ENCODE data around the gene LTC4S.
"Not testable (repeated sequence)": the region's sequence is repeated elsewhere in the genome, so short reads cannot be mapped to it uniquely, and the experiment has no call there.

LTC4S gene

DNA sequence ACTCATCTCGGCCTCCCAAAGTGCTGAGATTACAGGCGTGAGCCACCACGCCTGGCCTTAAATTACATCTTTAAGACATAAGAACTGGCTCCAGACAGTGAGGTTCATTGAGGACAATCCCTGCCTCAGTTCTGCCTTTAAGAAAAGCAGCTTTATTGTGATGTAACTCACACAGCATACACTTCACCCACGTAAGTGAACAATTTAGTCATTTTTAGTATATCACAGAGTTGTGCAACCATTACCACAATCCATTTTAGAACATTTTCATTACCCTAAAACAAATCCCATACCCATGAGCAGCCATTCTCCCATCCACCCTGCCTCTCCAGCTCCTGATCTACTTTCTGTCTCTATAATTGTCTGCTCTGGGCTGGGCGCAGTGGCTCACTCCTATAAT lies 24.0 kb upstream of the LTC4S start:
- no peak for DNase-seq (ENCODE audit: low spot score)

DNA sequence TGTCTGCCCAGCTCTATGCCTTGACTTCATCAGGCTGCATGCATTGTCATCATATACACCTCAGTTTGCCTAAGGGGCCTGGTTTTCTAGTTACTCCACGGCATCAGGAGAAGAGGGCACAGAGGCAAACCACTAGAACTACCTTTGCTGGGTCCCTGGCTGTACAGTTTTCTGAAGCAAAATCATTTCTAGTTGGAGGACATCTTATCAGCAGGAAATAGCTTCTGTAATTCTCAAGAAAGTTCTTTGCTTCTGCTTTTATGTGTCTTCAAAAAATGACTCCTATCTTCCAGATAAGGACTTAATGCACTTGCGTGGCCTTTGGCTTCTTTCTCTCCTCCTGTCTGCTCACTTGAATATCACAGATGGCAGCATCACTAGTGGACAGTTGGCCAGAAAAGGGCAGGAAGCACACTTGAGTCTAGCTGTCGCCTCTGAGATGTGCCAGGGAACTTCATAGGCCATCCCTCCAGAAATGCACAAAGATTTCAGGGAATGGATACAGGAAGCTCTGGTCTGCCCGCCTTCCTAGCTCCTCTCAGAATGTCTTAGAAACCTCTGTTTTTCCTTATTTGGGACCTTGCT lies 22.4 kb upstream of the LTC4S start:
- no peak for DNase-seq (ENCODE audit: low spot score)

DNA sequence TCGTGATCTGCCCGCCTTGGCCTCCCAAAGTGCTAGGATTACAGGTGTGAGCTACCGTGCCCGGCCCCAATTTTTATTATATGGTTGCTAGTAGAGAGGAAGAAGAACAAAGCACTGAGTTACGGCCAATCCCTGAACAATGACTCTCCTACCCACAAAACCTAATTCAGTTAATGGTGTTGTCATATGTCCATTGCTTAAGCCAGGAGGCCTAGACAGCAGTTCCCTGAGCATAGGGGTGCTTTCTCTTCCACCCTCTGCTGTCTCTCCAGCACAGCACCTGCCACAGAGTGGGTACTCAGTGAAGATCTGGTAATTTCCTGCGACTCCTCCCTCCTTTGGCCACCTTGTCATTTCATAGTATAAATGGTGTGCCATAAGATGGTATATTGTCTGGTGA lies 21.4 kb upstream of the LTC4S start:
- DNase-seq (ENCODE audit: low spot score): no peak

DNA sequence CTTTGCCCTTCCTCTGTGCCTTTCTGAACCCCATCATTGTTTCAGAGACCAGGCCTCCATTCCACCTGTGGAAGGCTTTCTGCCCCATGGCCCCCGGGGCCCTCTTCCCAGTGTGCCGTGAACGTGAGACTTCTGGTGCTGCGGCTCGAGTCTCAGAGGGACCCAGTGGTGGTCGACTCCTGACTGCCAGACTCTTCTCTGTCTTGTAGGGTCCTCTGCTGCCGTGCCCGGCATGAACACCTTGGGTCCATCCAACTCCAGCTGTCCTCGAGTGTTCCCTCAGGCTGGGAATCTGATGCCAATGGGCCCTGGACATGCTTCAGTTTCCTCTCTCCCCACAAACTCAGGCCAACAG lies 20.1 kb upstream of the LTC4S start:
- no peak for DNase-seq (ENCODE audit: low spot score)

DNA sequence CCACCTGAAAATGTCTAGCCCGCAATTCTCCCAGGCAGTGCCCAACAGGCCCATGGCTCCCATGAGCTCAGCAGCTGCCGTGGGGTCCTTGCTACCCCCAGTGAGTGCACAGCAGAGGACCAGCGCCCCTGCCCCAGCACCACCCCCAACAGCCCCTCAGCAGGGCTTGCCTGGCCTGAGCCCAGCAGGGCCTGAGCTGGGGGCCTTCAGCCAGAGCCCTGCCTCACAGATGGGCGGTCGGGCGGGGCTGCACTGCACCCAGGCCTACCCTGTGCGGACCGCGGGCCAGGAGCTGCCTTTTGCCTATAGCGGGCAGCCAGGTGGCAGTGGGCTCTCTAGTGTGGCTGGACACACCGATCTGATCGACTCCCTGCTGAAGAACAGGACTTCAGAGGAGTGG lies 19.3 kb upstream of the LTC4S start:
- no peak for DNase-seq (ENCODE audit: low spot score)

DNA sequence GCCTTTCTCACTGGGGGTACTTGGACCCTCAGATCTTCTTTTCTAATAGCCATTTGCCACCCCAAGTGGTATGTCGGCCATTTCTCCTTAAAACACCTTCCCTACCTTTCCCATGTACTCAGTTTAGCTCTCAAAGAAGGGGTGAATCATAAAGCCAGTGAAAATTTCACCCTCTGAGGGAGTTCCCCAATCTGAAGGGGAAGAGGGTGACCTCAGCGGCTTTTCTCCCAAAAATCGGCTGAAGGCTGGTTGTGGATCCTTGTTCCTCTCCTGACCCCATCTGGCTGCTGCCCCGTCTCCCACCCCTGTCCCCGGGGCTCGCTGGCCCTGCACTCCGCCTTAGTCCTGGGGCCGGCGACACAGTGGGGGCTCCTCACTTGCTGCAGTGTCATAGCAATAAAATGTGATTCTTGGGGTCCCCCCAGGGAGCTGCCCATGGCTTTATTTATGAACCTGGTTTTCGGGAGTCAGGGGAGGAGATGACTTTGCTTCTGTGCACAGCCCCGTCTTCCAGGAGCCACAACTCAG lies 17.3 kb upstream of the LTC4S start:
- no peak for DNase-seq (ENCODE audit: low spot score)

DNA sequence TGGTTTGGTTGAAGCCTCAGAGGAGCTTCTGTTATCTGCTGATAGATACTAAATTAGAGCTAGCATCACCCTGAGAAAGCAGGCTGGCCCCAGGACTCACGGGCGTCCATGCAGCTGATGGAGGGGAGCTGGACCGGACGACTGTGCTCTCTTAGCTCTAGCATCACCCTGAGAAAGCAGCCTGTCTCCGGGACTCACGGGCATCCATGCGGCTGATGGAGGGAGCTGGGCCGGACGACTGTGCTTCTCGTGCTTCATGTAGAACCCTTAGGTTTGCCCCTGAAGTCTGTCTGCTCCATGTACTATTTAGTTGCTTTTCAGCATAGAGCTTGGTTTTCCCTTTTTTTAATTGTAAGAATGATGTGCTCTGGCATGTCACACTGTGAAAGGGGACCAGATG lies 16.3 kb upstream of the LTC4S start:
- DNase-seq (ENCODE audit: low spot score): no peak

DNA sequence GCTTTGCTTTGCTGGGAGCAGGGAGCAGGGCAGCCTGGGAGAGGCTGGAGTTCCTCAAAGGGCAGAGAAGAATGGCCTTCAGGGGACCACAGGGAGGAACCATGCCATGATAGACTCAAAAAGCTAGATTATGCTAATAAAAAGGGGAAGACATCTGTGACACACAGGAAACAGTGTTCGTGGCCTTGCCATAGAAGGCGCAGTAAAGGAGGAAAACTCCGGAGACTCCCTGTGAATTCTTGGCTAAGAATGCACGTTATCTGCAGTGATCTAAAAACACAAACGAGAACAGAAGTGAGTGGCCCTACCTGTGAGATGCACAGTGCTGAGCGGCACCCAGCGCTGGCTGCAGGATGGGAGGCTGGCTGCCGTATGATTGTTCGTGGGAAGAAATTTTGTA lies 15.9 kb upstream of the LTC4S start:
- DNase-seq (ENCODE audit: low spot score): no peak

DNA sequence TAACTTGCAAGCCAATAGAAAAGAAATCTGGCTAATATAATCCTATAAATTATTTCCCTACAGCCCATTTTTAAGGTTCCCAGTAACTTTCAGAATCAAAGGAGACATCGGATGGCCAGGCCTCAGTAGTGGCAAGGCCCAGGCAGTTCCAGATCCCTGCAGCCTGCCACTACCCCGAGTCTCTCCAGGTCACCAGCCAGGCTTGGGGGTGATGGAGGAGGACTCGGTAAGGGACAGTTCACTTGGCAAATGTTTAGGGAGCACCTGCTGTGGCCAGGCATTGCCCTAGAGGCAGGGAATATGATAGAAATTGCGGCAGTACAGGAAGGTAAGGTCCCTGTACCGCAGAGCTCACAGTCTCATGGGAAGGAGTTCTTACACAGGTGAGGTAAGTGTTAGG lies 15.2 kb upstream of the LTC4S start:
- no peak for DNase-seq (ENCODE audit: low spot score)

DNA sequence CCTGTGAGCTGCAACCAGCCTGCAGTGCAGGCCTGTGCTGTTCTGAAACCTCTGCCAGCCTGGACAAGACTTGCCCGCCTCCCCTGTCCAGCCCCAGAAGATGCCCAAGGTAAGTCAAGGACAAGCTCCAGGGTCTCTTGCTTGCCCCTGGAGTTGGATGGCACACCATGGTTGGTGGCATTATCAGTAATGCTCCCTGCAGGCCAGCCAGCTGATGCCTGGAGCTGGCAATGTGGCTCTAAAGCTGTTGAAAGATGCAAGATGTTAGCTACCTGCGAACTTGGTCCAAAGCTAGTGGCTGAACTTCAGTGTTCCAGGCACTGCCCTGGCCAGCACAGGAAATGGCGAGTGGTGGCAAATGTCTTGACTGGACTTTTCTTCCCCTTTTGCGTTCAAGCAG lies 14.0 kb upstream of the LTC4S start:
- no peak for DNase-seq (ENCODE audit: low spot score)

DNA sequence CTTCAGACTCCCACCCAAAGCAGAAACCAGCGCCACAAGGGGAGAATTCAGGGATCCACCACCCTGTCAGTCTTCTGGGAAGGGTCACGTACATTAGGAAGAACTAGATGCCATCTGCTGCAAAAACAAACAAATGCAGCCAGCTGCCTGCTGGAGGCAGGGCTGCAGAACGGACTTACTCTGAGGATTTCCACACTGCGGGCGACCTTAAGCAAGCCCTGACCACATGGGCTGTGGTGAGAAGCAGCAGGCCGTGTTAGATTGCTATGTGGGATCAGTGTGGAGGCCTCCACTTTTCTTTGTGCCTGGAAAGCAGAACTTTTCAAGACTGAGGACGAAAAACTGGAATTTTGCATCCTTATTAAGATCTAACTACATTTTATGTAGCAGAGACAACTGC lies 13.4 kb upstream of the LTC4S start:
- no peak for DNase-seq (ENCODE audit: low spot score)

DNA sequence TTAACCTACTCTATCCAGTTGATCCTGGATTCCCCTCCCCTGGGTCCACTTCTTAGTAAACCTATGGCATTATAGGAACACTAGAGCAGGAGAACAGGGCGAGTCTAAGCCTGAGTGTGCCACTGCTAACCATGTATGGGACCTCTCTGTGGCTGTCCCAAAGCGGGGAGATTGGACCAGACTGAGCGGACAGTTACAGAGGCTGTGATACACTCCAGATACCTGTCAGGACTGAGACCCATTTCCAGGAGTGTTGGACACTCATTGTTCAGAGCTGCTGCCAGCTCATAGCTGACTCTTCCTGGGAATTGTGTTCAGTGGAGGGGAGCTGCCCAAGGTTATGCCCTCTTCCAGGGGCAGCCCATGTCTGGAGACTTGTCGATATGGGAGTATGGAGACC lies 11.9 kb upstream of the LTC4S start:
- no peak for DNase-seq (ENCODE audit: low spot score)

DNA sequence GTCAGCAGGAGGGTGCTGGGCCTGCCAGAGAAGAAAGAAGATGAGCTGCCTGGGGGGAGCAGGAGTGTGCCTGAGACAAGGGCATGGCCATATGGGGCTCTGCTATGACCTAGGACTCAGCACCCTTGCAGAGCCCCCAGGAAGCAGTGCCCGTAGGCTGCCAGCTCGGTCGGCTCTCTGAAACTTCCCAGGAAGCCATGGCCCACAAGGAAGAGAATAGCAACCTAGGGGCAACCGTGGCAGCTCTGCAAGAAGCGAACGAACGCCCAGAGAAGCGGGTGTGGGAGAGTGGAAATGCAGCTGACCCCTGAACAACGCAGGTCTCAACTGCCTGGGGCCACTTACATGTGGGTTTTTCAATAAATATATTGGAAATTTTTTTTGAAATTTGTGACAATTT lies 10.7 kb upstream of the LTC4S start:
- DNase-seq (ENCODE audit: low spot score): no peak

DNA sequence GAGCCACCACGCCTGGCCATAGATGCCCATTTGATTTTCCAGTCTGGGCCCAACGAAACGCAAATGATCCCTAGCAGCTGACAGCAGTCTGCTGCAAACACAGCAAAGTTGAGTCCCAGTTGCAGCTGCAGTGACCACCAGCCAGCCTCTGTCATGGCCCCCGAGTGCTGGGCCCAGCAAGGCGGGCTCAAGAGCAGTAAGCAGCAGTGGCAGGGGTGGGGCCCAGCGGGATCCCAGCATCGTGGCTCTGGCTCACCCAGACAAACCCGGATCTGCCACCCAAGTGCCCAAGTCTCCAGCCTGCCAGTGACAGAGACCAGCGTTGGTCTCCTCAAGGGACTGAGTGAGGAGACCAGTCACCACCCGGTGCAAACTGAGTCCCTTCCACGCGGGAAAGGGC lies 6.9 kb upstream of the LTC4S start:
- no peak for DNase-seq (ENCODE audit: low spot score)

DNA sequence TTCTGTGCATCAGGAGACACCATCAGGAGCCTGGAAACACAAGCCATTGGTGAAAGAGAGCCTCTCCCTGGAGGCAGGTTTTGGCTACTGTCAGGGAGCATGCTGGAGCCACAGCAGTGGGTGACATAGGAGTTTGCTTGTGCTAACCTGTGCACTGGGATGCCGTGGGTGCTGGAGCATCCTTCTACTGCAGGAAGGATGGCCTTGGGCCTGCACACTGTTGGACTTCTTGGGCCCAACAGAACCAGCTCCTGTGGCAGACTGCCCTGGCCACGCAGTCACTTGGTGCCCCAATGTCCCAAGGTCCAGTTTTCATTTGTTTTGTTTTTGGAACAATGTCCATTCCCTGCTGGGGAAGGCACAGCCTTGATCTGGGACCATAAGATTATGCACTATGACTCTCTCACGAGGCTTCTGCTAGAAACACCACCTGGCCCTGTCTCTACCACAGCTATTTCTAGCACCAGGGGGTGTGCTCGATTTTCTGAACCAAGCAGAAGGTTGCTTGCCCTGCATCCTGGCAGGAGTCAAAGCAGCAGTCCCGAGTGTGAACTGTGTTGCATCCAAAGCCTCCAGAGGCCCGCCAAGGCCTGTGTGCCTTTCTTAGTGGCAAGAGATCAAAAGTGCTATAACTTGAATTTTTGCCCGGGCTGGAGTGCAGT lies 5.5 kb upstream of the LTC4S start:
- DNase-seq (ENCODE audit: low spot score): no peak

DNA sequence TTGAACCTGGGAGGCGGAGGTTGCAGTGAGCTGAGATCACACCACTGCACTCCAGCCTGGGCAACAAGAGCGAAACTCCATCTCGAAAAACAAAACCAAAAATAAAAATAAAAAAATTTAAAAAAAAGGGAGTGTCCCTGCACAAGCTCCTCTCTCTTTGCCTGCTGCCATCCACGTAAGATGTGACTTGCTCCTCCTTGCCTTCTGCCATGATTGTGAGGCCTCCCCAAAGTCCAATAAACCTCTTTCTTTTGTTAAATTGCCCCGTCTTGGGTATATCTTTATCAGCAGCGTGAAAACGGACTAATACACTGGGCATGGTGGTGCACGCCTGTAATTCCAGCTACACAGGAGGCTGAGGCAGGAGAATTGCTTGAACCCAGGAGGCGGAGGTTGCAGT lies 4.5 kb upstream of the LTC4S start:
- not testable (repeated sequence) for DNase-seq (ENCODE audit: low spot score)

DNA sequence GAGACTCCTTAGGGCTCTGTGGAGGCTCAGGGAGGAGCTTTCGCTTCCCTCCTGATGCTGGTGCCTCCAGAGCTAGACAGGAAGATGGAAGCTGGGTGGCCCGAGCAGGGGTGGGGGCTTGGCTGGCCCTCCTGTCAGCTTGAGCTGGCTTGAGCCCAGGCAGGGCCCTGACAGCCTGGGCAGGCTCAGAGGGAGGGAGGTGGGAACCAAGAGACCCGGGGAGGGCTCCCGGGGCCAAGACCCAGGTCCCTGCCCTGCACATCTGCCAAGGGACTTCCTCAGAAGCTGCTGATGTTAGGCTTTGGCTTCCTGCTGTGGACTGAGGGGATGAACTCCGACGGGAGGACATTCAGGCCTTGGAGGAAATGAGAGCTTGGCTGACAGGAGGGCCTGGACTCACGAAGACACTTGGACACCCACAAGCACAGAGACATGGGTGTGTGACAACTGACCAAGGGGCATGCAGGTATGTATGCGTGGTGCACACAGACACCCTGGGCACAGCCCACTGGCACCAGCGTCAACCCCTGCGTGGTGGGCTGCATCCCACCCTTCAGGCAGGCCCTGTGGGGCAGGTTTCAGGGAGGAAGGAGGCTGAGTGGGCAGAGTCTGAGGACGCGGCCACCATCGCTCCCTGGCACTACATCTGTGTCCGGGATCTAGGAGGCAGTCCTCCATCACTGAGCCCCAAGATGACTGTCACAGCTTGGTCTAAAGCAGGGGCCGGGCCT lies 1.7 kb upstream of the LTC4S start:
- DNase-seq (ENCODE audit: low spot score): no peak

DNA sequence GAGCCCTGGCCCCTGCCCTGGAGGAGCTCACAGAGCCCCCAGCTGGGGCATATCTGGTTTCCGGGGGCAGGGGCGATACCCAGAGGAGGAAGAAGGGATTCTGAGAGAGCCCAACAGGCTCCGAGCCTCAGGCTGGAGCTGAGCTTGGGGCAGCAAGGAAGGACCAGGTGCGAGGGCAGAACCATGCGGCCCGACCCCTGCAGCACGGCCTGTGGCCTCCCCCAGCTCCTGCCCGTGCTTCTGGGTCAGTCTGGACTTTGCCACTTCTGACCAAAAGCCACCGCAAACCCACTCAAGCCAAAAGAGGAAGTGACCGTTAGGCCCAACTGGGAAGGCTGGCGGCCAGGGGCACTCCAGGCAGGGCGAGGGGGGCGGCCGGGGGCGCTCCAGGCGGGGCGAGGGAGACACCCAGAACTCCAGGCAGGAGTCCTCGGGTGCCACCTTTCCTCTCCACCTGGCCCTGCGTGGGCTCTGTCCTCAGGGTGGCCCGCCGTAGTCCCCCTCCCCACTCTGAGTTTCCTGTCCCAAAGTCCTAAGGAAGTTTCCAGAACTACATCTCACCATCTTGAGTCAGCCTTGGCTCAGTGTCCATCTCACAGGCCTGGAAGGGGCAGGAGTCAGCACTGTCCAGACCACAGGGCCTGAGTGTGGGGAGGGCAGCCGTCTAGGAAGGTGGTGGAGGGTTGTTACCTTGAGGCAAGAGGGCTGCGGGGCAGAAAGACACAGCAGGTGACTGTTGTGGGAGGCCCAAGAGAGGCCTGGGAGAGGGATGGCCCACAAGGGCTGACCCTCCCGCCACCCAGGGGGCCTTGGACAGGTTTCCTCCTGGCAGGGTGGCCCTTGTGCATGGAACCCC lies 946 bp upstream of the LTC4S start:
- no peak for DNase-seq (ENCODE audit: low spot score)

DNA sequence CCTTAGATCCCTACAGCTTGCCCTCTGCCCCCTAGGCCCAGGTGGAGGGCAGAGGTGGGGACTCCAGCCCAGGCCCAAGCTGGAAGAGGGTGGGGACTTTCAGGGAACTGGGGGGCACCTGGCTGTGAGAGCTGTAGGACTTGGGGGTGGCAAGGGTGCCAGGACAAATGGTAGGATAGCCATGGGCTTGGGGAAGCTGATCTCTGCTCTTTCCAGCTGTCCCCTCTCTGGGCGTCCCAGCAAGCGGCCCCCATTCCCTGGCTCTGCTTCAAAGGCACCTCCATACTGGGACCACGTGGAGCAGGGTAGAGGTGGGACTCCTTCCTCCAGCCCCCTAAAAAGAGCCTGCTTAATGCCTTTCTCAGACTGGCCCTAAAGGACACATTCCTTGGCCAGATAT lies 385 bp downstream of the LTC4S start:
- DNase-seq (ENCODE audit: low spot score): no peak

DNA sequence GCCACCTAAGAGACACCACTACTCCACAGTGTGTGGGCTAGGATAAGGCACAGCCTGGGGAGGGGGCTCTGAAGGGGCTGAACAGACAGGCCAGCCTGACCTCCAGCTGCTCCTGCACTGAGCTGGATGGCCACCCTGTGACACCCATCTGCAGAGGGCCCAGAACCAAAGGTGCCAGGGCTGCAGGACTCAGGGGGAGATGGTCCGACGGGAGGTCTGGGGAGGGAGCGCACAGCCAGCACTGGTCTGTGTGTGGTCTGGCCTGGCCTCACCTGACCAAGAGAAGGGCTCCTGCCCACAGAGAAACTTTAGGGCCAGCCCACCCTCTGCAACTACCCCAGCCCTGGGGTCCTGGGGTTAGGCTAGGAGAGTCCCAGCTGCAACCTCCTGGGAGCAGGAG lies 789 bp downstream of the LTC4S start:
- no peak for DNase-seq (ENCODE audit: low spot score)

DNA sequence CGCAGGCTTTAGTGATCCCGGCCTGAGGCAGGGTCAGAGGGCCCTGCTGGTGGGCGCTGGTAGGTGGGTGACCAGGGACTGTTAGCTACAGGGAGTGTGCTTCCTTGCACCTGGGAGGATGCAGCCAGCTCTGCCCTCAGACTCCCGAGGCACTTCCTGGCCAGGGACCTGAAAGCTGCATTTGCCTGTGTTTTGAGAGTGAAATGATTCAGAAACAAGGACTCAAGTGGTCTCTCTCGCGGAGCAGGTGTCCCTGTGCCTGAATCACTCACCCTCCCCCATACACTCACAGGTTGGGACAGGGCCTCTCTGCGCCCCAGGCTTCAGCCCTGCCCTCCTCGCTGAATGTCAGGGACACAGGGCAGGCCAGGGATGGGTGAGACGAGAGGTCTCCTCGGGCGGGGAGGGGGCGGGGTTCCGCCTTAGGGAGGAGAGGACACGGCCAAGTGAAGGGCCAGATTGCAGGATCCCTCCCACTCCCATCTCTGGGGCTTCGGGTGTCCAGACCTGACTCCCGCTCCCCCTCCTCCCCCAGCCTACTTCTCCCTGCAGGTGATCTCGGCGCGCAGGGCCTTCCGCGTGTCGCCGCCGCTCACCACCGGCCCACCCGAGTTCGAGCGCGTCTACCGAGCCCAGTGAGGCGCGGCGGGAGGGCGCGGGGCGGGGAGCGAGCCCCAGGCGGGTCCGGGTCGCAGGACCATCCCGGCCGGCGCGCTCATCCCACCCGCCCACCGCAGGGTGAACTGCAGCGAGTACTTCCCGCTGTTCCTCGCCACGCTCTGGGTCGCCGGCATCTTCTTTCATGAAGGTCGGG lies 1.5 kb downstream of the LTC4S start:
- DNase-seq (ENCODE audit: low spot score): no peak
